ENCODE measurements around the gene SDK2.

DNA sequence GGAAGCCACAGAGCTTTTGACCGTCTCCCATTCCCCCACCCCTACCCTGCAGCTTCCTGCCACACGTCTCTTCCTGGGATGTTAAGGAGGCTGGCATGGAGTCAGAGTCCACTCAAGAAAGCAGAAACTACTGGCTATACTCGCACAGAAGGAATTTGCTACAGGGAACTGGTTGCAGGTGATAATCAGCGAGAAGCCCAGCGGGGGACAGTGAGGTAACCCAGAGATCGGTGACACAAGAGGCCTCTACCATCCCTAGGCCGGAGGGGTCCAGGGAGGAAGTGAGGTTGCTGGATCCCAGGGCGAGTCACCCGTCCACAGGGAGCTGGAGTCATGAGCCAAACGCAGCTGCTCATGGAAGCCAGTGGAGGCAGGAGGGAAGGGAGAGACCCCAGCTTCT lies 93.7 kb downstream of the SDK2 start:
- TF ChIP-seq CTCF (IDR thresholded peaks at IDR 0.05) (no peak), POLR2A (IDR thresholded peaks at IDR 0.05) (no peak)

All from Peyer's patch (tissue), 4 donors.